ENCODE results near the gene SORBS2. TPM values are rescaled to one million over a fixed set of nuclear protein-coding genes. Genes with fewer than 3 reads are reported as not detected.

Gene SORBS2
- total RNA-seq, 2 donors from 2014 or later, result 7.0 to 13.8 TPM

- H3K27me3 Mint-ChIP-seq (ENCODE audit: insufficient read depth), result peaks cover 16% of the 10 kb centered on the region
- no peak overlapping the region for H3K27ac ChIP-seq (ENCODE audit: low read depth, low read length)
- H3K4me3 Mint-ChIP-seq, result no peak overlapping the region
- H3K36me3 ChIP-seq (ENCODE audit: control insufficient read depth, insufficient read depth, low read length), result no peaks in the 10 kb centered on the region
- 92 to 100% methylated on average over 1 to 3 of the region's 3 CpGs for WGBS, 2 experiments (ENCODE audit: insufficient coverage in 1 of 2, insufficient read length in 1 of 2)
- H3K4me1 ChIP-seq (ENCODE audit: control insufficient read depth, insufficient read depth, low read length), result no peaks in the 10 kb centered on the region
- H3K27ac Mint-ChIP-seq, result no peak overlapping the region
- H3K27me3 ChIP-seq (ENCODE audit: control insufficient read depth, insufficient read depth, low read length, poor library complexity, severe bottlenecking), result no peaks in the 10 kb centered on the region
- H3K4me1 Mint-ChIP-seq, result peaks cover 6% of the 10 kb centered on the region
- no peak overlapping the region for H3K4me3 ChIP-seq (ENCODE audit: low read length)
- no peaks in the 10 kb centered on the region for H3K9me3 Mint-ChIP-seq
- no peaks in the 10 kb centered on the region for H3K9me3 ChIP-seq (ENCODE audit: control insufficient read depth, low read length)
- TF ChIP-seq CTCF (conservative IDR thresholded peaks at IDR 0.05), result no peak
- H3K9ac ChIP-seq (ENCODE audit: extremely low read depth, low read length, poor library complexity, severe bottlenecking), result no peak overlapping the region
- no peak for DNase-seq
- no peaks in the 10 kb centered on the region for H3K36me3 Mint-ChIP-seq (ENCODE audit: low read depth)
Observed at GRCh38 chr4:185642907-185643306, 169.1 kb downstream of the SORBS2 start.

- no peak overlapping the region for H3K27ac Mint-ChIP-seq
- 73 to 96% methylated on average over 3 to 4 of the region's 4 CpGs for WGBS, 2 experiments (ENCODE audit: insufficient coverage in 1 of 2, insufficient read length in 1 of 2)
- no peaks in the 10 kb centered on the region for H3K9me3 Mint-ChIP-seq
- Histone ChIP-seq H3K9ac (ENCODE audit: extremely low read depth, low read length, poor library complexity, severe bottlenecking) (no peak overlapping the region), H3K36me3 (ENCODE audit: control insufficient read depth, insufficient read depth, low read length) (no peaks in the 10 kb centered on the region), H3K9me3 (ENCODE audit: control insufficient read depth, low read length) (no peaks in the 10 kb centered on the region), H3K4me3 (ENCODE audit: low read length) (no peak overlapping the region), H3K27ac (ENCODE audit: low read depth, low read length) (no peak overlapping the region), H3K27me3 (ENCODE audit: control insufficient read depth, insufficient read depth, low read length, poor library complexity, severe bottlenecking) (no peaks in the 10 kb centered on the region), H3K4me1 (ENCODE audit: control insufficient read depth, insufficient read depth, low read length) (no peaks in the 10 kb centered on the region)
- no peak overlapping the region for H3K4me3 Mint-ChIP-seq
- TF ChIP-seq CTCF (conservative IDR thresholded peaks at IDR 0.05), result peak; percentile 79
- H3K4me1 Mint-ChIP-seq, result peaks cover 6% of the 10 kb centered on the region
- H3K27me3 Mint-ChIP-seq (ENCODE audit: insufficient read depth), result peaks cover 13% of the 10 kb centered on the region
- no peak for DNase-seq
- H3K36me3 Mint-ChIP-seq (ENCODE audit: low read depth), result no peaks in the 10 kb centered on the region
Observed at GRCh38 chr4:185640811-185641675, 171.0 kb downstream of the SORBS2 start.

- Mint-ChIP-seq H3K36me3 (ENCODE audit: low read depth) (no peaks in the 10 kb centered on the region), H3K4me1 (peaks cover 6% of the 10 kb centered on the region), H3K9me3 (no peaks in the 10 kb centered on the region), H3K4me3 (peak overlapping the region; percentile 68), H3K27me3 (ENCODE audit: insufficient read depth) (peaks cover 10% of the 10 kb centered on the region), H3K27ac (no peak overlapping the region)
- peaks cover 9% of the 10 kb centered on the region for H3K9me3 ChIP-seq (ENCODE audit: control insufficient read depth, low read length)
- H3K4me1 ChIP-seq (ENCODE audit: control insufficient read depth, insufficient read depth, low read length), result no peaks in the 10 kb centered on the region
- H3K27me3 ChIP-seq (ENCODE audit: control insufficient read depth, insufficient read depth, low read length, poor library complexity, severe bottlenecking), result no peaks in the 10 kb centered on the region
- DNase-seq, result peak; percentile 71
- WGBS, 2 experiments (ENCODE audit: insufficient coverage in 1 of 2, insufficient read length in 1 of 2), result 92 to 97% methylated on average over 15 to 41 of the region's 41 CpGs
- no peak overlapping the region for H3K9ac ChIP-seq (ENCODE audit: extremely low read depth, low read length, poor library complexity, severe bottlenecking)
- H3K36me3 ChIP-seq (ENCODE audit: control insufficient read depth, insufficient read depth, low read length), result no peaks in the 10 kb centered on the region
- TF ChIP-seq CTCF (conservative IDR thresholded peaks at IDR 0.05), result no peak
- no peak overlapping the region for H3K4me3 ChIP-seq (ENCODE audit: low read length)
- no peak overlapping the region for H3K27ac ChIP-seq (ENCODE audit: low read depth, low read length)
Observed at GRCh38 chr4:185638548-185639301, 173.3 kb downstream of the SORBS2 start.

Measured in endodermal cell (in vitro differentiated cells).